Adrenal gland (tissue), 5 donors: Measurements from ENCODE around the gene GRP.

Experiments
- CTCF ChIP-seq, 6 experiments: fragments of 450-650 bp in 4 of 6; fragments of 200-600 bp in 2 of 6; sonication (generic) in 1 of 6; IDR thresholded peaks; 1 replicate in 5 of 6; 2 replicates in 1 of 6; pipeline versions ENCODE4 v1.5.1 to v1.8.0; 2016 to 2021; ENCODE audit warnings: antibody characterized with exemption in 6 of 6, mild to moderate bottlenecking in 2 of 6, moderate library complexity in 1 of 6
- POLR2A ChIP-seq, 2 donors: fragments of 450-650 bp; IDR thresholded peaks; one replicate each; pipeline ENCODE4 v1.6.1; 2017; ENCODE audit warnings: antibody characterized with exemption in 2 of 2, mild to moderate bottlenecking in 2 of 2, moderate library complexity in 1 of 2
- donor health status: DM: no; HTN: no; CAD: no.

GRCh38 chr18:59246796-59247195 lies 26.8 kb downstream of the GRP start:
- TF ChIP-seq POLR2A (IDR thresholded peaks at IDR 0.05) (no peak), CTCF (IDR thresholded peaks at IDR 0.05) (no peak)
